Trophoblast cell (in vitro differentiated cells and primary cell): Measurements from ENCODE around the gene JOSD2.

ENCODE experiments used
- DNase-seq, 2 donors: peaks; one replicate each; pipeline ENCODE4 v3.0.0-alpha.2; 2016
- H2AFZ ChIP-seq: 2 replicates; pipeline ENCODE4 v1.6.1; 2013; ENCODE audit warnings: low read length, moderate library complexity, mild to moderate bottlenecking; ENCODE audit not compliant: insufficient read depth, poor library complexity
- H2AK5ac ChIP-seq: 2 replicates; pipeline ENCODE4 v1.6.1; 2013; ENCODE audit warnings: mild to moderate bottlenecking, low read length
- H2BK120ac ChIP-seq: 2 replicates; pipeline ENCODE4 v1.6.1; 2013; ENCODE audit warnings: low read length, mild to moderate bottlenecking, moderate library complexity; ENCODE audit not compliant: insufficient read depth, poor library complexity
- H2BK12ac ChIP-seq: 2 replicates; pipeline ENCODE4 v1.6.1; 2013; ENCODE audit warnings: mild to moderate bottlenecking, low read length, moderate library complexity
- H2BK5ac ChIP-seq: 2 replicates; pipeline ENCODE4 v1.6.1; 2013; ENCODE audit warnings: low read length, low read depth, moderate library complexity, mild to moderate bottlenecking; ENCODE audit not compliant: poor library complexity
- H3K14ac ChIP-seq: 2 replicates; pipeline ENCODE4 v1.6.1; 2013; ENCODE audit warnings: mild to moderate bottlenecking, low read length
- H3K18ac ChIP-seq: 2 replicates; pipeline ENCODE4 v1.6.1; 2013; ENCODE audit warnings: mild to moderate bottlenecking, low read length
- H3K23ac ChIP-seq: 2 replicates; pipeline ENCODE4 v1.6.1; 2013; ENCODE audit warnings: low read length
- H3K27ac ChIP-seq: 2 replicates; pipeline ENCODE4 v1.5.1; 2013; ENCODE audit warnings: low read depth, mild to moderate bottlenecking, inconsistent platforms, low read length, moderate library complexity
- H3K27me3 ChIP-seq: 2 replicates; pipeline ENCODE4 v1.6.1; 2013; ENCODE audit warnings: inconsistent platforms, mild to moderate bottlenecking, low read length, moderate library complexity; ENCODE audit not compliant: insufficient read depth
- H3K36me3 ChIP-seq, 2 experiments: 1 replicate in 1 of 2; 2 replicates in 1 of 2; pipeline ENCODE4 v1.6.1; 2013; ENCODE audit warnings: low read length in 2 of 2, mild to moderate bottlenecking in 2 of 2, moderate library complexity in 1 of 2; ENCODE audit not compliant: insufficient read depth in 2 of 2, control insufficient read depth in 1 of 2
- H3K4ac ChIP-seq: 2 replicates; pipeline ENCODE4 v1.6.1; 2013; ENCODE audit warnings: low read depth, mild to moderate bottlenecking, low read length, moderate library complexity
- H3K4me1 ChIP-seq, 2 experiments: 1 replicate in 1 of 2; 2 replicates in 1 of 2; pipeline ENCODE4 v1.6.1; 2013; ENCODE audit warnings: low read length in 2 of 2, mild to moderate bottlenecking in 2 of 2, moderate library complexity in 1 of 2; ENCODE audit not compliant: insufficient read depth in 2 of 2, control insufficient read depth in 1 of 2
- H3K4me2 ChIP-seq: 2 replicates; pipeline ENCODE4 v1.6.1; 2013; ENCODE audit warnings: inconsistent platforms, mild to moderate bottlenecking, low read length, moderate library complexity
- H3K4me3 ChIP-seq: 2 replicates; pipeline ENCODE4 v1.5.1; 2013; ENCODE audit warnings: mild to moderate bottlenecking, low read depth, low read length, inconsistent platforms
- H3K79me1 ChIP-seq: one replicate; pipeline ENCODE4 v1.6.1; 2013; ENCODE audit warnings: low read length
- H3K79me2 ChIP-seq: 2 replicates; pipeline ENCODE4 v1.6.1; 2013; ENCODE audit warnings: low read length, mild to moderate bottlenecking; ENCODE audit not compliant: control insufficient read depth, insufficient read depth, poor library complexity
- H3K9ac ChIP-seq: 2 replicates; pipeline ENCODE4 v1.6.1; 2013; ENCODE audit warnings: mild to moderate bottlenecking, low read length
- H3K9me3 ChIP-seq: 2 replicates; pipeline ENCODE4 v1.6.1; 2013; ENCODE audit warnings: low read depth, mild to moderate bottlenecking, control low read depth, inconsistent platforms, low read length; ENCODE audit not compliant: insufficient read depth
- H4K12ac ChIP-seq: 2 replicates; pipeline ENCODE4 v1.6.1; 2013; ENCODE audit warnings: low read depth, mild to moderate bottlenecking, low read length, moderate library complexity
- H4K8ac ChIP-seq: 2 replicates; pipeline ENCODE4 v1.6.1; 2013; ENCODE audit warnings: low read depth, mild to moderate bottlenecking, low read length, moderate library complexity
- H4K91ac ChIP-seq: one replicate; pipeline ENCODE4 v1.6.1; 2013; ENCODE audit warnings: low read depth, mild to moderate bottlenecking, low read length, moderate library complexity
- WGBS: extraction: QIAGEN DNeasy Blood & Tissue Kit; methylation state at CpG from one replicate; pipeline ENCODE4 v1.1.7; 2013; ENCODE audit warnings: missing lambda C conversion rate; ENCODE audit not compliant: insufficient read length, insufficient coverage; ENCODE audit errors: extremely low coverage; 5-methylcytosine and 5-hydroxymethylcytosine counted together

Gene JOSD2

GRCh38 chr19:50468818-50469217 lies 42.2 kb downstream of the JOSD2 start:
- Histone ChIP-seq H4K91ac (no peak overlapping the region), H2AFZ (no peak overlapping the region), H3K23ac (no peak overlapping the region), H3K27me3 (no peaks in the 10 kb centered on the region), H3K9me3 (peaks cover 2% of the 10 kb centered on the region), H2BK12ac (no peak overlapping the region), H3K4me2 (no peak overlapping the region), H2BK5ac (no peak overlapping the region), H3K14ac (no peak overlapping the region), H3K4me1 (peaks cover 0 to 6% of the 10 kb centered on the region in 2 experiments), H3K27ac (no peak overlapping the region), H3K79me1 (no peaks in the 10 kb centered on the region), H3K79me2 (no peaks in the 10 kb centered on the region), H3K36me3 (no peaks in the 10 kb centered on the region), H3K4ac (no peak overlapping the region), H3K18ac (no peak overlapping the region), H4K8ac (no peak overlapping the region), H3K9ac (no peak overlapping the region), H2AK5ac (no peak overlapping the region), H2BK120ac (no peak overlapping the region), H4K12ac (no peak overlapping the region), H3K4me3 (no peak overlapping the region)
- DNase-seq, result no peak
- no CpG with 5 or more reads among the region's 6 CpGs for WGBS

- no CpG with 5 or more reads among the region's 18 CpGs for WGBS
- no peak overlapping the region for H3K4me2 ChIP-seq
- no peak overlapping the region for H2AK5ac ChIP-seq
- H3K79me1 ChIP-seq, result no peaks in the 10 kb centered on the region
- H3K23ac ChIP-seq, result no peak overlapping the region
- H4K8ac ChIP-seq, result no peak overlapping the region
- H4K91ac ChIP-seq, result no peak overlapping the region
- no peak overlapping the region for H3K4ac ChIP-seq
- H3K14ac ChIP-seq, result no peak overlapping the region
- no peak overlapping the region for H4K12ac ChIP-seq
- H3K4me1 ChIP-seq, result peaks cover 0 to 6% of the 10 kb centered on the region in 2 experiments
- no peak overlapping the region for H2BK12ac ChIP-seq
- no peak overlapping the region for H2BK5ac ChIP-seq
- H2BK120ac ChIP-seq, result no peak overlapping the region
- no peak overlapping the region for H3K27ac ChIP-seq
- no peaks in the 10 kb centered on the region for H3K27me3 ChIP-seq
- H3K4me3 ChIP-seq, result no peak overlapping the region
- H3K36me3 ChIP-seq, result no peaks in the 10 kb centered on the region
- no peak for DNase-seq
- no peak overlapping the region for H2AFZ ChIP-seq
- H3K9ac ChIP-seq, result no peak overlapping the region
- no peak overlapping the region for H3K18ac ChIP-seq
- peaks cover 2% of the 10 kb centered on the region for H3K9me3 ChIP-seq
- H3K79me2 ChIP-seq, result no peaks in the 10 kb centered on the region
Measured at GRCh38 chr19:50467566-50467965, 43.4 kb downstream of the JOSD2 start.

GRCh38 chr19:50466706-50467039 lies 44.3 kb downstream of the JOSD2 start:
- Histone ChIP-seq H2AFZ (no peak overlapping the region), H3K9me3 (peaks cover 2% of the 10 kb centered on the region), H4K12ac (no peak overlapping the region), H3K4me3 (no peak overlapping the region), H3K18ac (no peak overlapping the region), H3K27ac (no peak overlapping the region), H3K4ac (no peak overlapping the region), H3K14ac (no peak overlapping the region), H3K23ac (no peak overlapping the region), H3K36me3 (no peaks in the 10 kb centered on the region), H3K79me2 (no peaks in the 10 kb centered on the region), H3K9ac (no peak overlapping the region), H2BK5ac (no peak overlapping the region), H2BK120ac (no peak overlapping the region), H3K4me1 (peaks cover 0 to 6% of the 10 kb centered on the region in 2 experiments), H4K8ac (no peak overlapping the region), H3K79me1 (no peaks in the 10 kb centered on the region), H3K4me2 (no peak overlapping the region), H2AK5ac (no peak overlapping the region), H2BK12ac (no peak overlapping the region), H3K27me3 (no peaks in the 10 kb centered on the region), H4K91ac (no peak overlapping the region)
- no peak for DNase-seq
- no CpG with 5 or more reads among the region's 11 CpGs for WGBS

GRCh38 chr19:50465986-50466705 lies 44.8 kb downstream of the JOSD2 start:
- no peak overlapping the region for H4K91ac ChIP-seq
- H4K12ac ChIP-seq, result peak overlapping the region; percentile 32
- H3K14ac ChIP-seq, result no peak overlapping the region
- H3K18ac ChIP-seq, result no peak overlapping the region
- H3K36me3 ChIP-seq, result no peaks in the 10 kb centered on the region
- H4K8ac ChIP-seq, result peak overlapping the region; percentile 28
- H3K9me3 ChIP-seq, result peaks cover 2% of the 10 kb centered on the region
- H3K79me1 ChIP-seq, result no peaks in the 10 kb centered on the region
- no peak overlapping the region for H2BK120ac ChIP-seq
- no peak overlapping the region for H3K27ac ChIP-seq
- H2AFZ ChIP-seq, result peak overlapping the region; percentile 23
- no peak overlapping the region for H3K4ac ChIP-seq
- no peak overlapping the region for H2BK5ac ChIP-seq
- no peak overlapping the region for H3K4me3 ChIP-seq
- DNase-seq, result peak in 1 of 2 donors; percentile 31
- no CpG with 5 or more reads among the region's 29 CpGs for WGBS
- H2BK12ac ChIP-seq, result no peak overlapping the region
- H3K9ac ChIP-seq, result no peak overlapping the region
- no peaks in the 10 kb centered on the region for H3K79me2 ChIP-seq
- peaks cover 0 to 6% of the 10 kb centered on the region in 2 experiments for H3K4me1 ChIP-seq
- H3K4me2 ChIP-seq, result no peak overlapping the region
- H2AK5ac ChIP-seq, result peak overlapping the region; percentile 57
- H3K27me3 ChIP-seq, result no peaks in the 10 kb centered on the region
- H3K23ac ChIP-seq, result no peak overlapping the region
